Mucosa of descending colon (tissue), 3 donors: ENCODE measurements around the gene RAI14. TPM values are rescaled to one million over a fixed set of nuclear protein-coding genes. Genes with fewer than 3 reads are reported as not detected.

Experiments used
- ATAC-seq: fragments of 200-7000 bp; cut with Tn5 transposase; one replicate; pipeline ENCODE4 v1.9.1; 2020; ENCODE audit warnings: mild to moderate bottlenecking, moderate library complexity
- DNase-seq, 3 donors: peaks; one replicate each; pipeline ENCODE4 v3.0.0-alpha.2; 2020
- H3K36me3 ChIP-seq: fragments of 200-600 bp; one replicate; pipeline ENCODE4 v1.8.0; 2021; ENCODE audit warnings: low read depth, mild to moderate bottlenecking
- H3K4me1 ChIP-seq: fragments of 200-600 bp; one replicate; pipeline ENCODE4 v1.8.0; 2021; ENCODE audit warnings: low read depth, mild to moderate bottlenecking
- H3K4me3 ChIP-seq: fragments of 200-600 bp; one replicate; pipeline ENCODE4 v1.8.0; 2021; ENCODE audit warnings: mild to moderate bottlenecking
- H3K9me3 ChIP-seq: fragments of 200-600 bp; one replicate; pipeline ENCODE4 v1.8.0; 2021; ENCODE audit warnings: mild to moderate bottlenecking
- intact Hi-C, 2 donors: fragments of 100-400 bp; cut with DNase I in 1 of 2; cut with micrococcal nuclease in 1 of 2; formaldehyde crosslinking; loops; one replicate each; pipeline versions ENCODE4 v1.11.0 to v1.11.1; 2022; cut with DNase I, micrococcal nuclease
- total RNA-seq, 3 donors: library from RNA; stranded (reverse); fragmentation: NEBNext Ultra II Directional in 2 of 3; extraction: Animal tissue kit (Norgen Biotek cat#: 25700) in 2 of 3; gene quantifications; one replicate each; pipeline versions ENCODE4 v1.2.1 to v1.2.4, GENCODE V29; 2021 to 2023
- TF ChIP-seq, protein P1 (sequence below): fragments of 200-600 bp; IDR thresholded peaks from one replicate; pipeline ENCODE4 v1.8.0; 2022; ENCODE audit warnings: antibody characterized with exemption, mild to moderate bottlenecking
- donor health status: DM: no; HTN: no; CAD: no; lungs with moderate emphysema.
- donor health status: DM: no; HTN: no; CAD: no.
- donor health status: DM: no; HTN: yes; CAD: no.

The RAI14 gene
- total RNA-seq, 3 donors from 2014 or later, result 14.0 to 41.0 (median 23.4) TPM

DNA sequence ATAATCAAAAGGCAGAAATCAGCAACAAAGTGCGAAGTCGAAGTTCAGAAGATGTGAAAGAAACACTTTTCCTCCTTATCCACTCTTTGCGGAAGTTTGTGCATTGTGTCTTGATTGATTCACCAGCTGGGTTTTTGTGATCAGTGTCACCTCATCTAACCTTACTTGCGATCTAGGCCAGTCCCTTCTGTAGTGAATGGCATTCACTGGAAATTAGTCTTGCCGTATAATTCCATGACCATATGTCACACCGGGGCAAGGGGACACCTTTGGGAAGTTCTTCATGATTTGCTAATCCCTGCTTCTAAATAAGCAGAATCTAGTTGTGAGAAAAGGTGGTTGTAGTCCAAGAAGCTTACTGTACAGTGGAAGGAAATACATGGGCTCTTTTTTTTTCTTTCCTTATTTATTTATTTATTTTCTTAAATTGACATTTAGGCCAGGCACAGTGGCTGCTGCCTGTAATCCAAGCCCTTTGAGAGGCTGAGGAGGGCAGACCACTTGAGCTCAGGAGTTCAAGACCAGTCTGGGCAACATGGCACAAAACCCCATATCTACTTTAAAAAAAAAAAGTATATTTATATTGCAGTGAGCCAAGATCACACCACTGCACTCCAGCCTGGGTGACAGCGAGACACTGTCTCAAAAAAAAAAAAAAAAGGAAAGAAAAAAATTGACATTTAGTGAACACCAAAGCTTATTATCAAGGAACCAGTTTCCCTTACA is 7.8 kb downstream of the RAI14 start:
- DNase-seq (no peak), ATAC-seq (no peak)
- H3K9me3 ChIP-seq, result no peaks in the 10 kb centered on the region
- no peaks in the 10 kb centered on the region for H3K36me3 ChIP-seq
- TF ChIP-seq, protein P1, sequence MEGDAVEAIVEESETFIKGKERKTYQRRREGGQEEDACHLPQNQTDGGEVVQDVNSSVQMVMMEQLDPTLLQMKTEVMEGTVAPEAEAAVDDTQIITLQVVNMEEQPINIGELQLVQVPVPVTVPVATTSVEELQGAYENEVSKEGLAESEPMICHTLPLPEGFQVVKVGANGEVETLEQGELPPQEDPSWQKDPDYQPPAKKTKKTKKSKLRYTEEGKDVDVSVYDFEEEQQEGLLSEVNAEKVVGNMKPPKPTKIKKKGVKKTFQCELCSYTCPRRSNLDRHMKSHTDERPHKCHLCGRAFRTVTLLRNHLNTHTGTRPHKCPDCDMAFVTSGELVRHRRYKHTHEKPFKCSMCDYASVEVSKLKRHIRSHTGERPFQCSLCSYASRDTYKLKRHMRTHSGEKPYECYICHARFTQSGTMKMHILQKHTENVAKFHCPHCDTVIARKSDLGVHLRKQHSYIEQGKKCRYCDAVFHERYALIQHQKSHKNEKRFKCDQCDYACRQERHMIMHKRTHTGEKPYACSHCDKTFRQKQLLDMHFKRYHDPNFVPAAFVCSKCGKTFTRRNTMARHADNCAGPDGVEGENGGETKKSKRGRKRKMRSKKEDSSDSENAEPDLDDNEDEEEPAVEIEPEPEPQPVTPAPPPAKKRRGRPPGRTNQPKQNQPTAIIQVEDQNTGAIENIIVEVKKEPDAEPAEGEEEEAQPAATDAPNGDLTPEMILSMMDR, result no peak
- H3K4me1 ChIP-seq, result no peaks in the 10 kb centered on the region
- intact Hi-C loops, result no loop called here
- H3K4me3 ChIP-seq, result no peak overlapping the region

GRCh38 chr5:34666392-34667080 is 10.4 kb downstream of the RAI14 start:
- ATAC-seq (no peak), DNase-seq (no peak)
- no peaks in the 10 kb centered on the region for H3K4me1 ChIP-seq
- H3K9me3 ChIP-seq, result no peaks in the 10 kb centered on the region
- no peaks in the 10 kb centered on the region for H3K36me3 ChIP-seq
- TF ChIP-seq, protein P1, result no peak
- intact Hi-C loops, result no loop called here
- H3K4me3 ChIP-seq, result no peak overlapping the region

GRCh38 chr5:34667705-34668104 is 11.6 kb downstream of the RAI14 start:
- ATAC-seq, result no peak
- no peak for DNase-seq
- intact Hi-C loops, result no loop called here
- TF ChIP-seq, protein P1, result no peak
- H3K9me3 ChIP-seq, result no peaks in the 10 kb centered on the region
- no peaks in the 10 kb centered on the region for H3K4me1 ChIP-seq
- no peak overlapping the region for H3K4me3 ChIP-seq
- H3K36me3 ChIP-seq, result no peaks in the 10 kb centered on the region

GRCh38 chr5:34669931-34670516 is 13.9 kb downstream of the RAI14 start:
- intact Hi-C loops, result no loop called here
- no peak overlapping the region for H3K4me3 ChIP-seq
- H3K9me3 ChIP-seq, result no peaks in the 10 kb centered on the region
- TF ChIP-seq, protein P1, result no peak
- DNase-seq, result no peak
- ATAC-seq, result no peak
- H3K36me3 ChIP-seq, result no peaks in the 10 kb centered on the region
- H3K4me1 ChIP-seq, result no peaks in the 10 kb centered on the region

GRCh38 chr5:34672196-34672595 is 16.1 kb downstream of the RAI14 start:
- ATAC-seq (no peak), DNase-seq (no peak)
- Histone ChIP-seq H3K4me3 (no peak overlapping the region), H3K9me3 (no peaks in the 10 kb centered on the region), H3K36me3 (no peaks in the 10 kb centered on the region), H3K4me1 (no peaks in the 10 kb centered on the region)
- intact Hi-C loops, result no loop called here
- TF ChIP-seq, protein P1, result no peak
